Measurements from ENCODE around the gene NCAPD3. TPM values are rescaled to one million over a fixed set of nuclear protein-coding genes. Genes with fewer than 3 reads are reported as not detected.

The NCAPD3 gene
- total RNA-seq, 1 experiment from 2014 or later: 26.7 TPM

- no peak overlapping the region for H3K27ac Mint-ChIP-seq (ENCODE audit: low read depth, unreplicated experiment)
- H3K4me3 Mint-ChIP-seq (ENCODE audit: unreplicated experiment): no peak overlapping the region
- H3K4me1 Mint-ChIP-seq (ENCODE audit: insufficient read depth, unreplicated experiment): peaks cover 8% of the 10 kb centered on the region
- intact Hi-C loops (cut with micrococcal nuclease): no loop called here
- ChIA-PET POLR2A (interaction anchor here (0.8 kb wide), 1 partner anchor 37 kb away, joined by 5 read pairs; the partner anchor contains the start of genes NCAPD3 and VPS26B), CTCF (interaction anchor here (0.5 to 2.5 kb wide), 28 partner anchors 8 to 812 kb away, joined by 3 to 14 read pairs (median 3); no protein-coding TSS in a partner anchor)
- TF ChIP-seq CTCF (IDR thresholded peaks at IDR 0.05; ENCODE audit: unreplicated experiment): peak; percentile 48
- no TSS peak for BruUV-seq (replicated peaks)
- peak; percentile 54 for DNase-seq (ENCODE audit: unreplicated experiment)
- H3K27me3 Mint-ChIP-seq (ENCODE audit: insufficient read depth, unreplicated experiment): no peaks in the 10 kb centered on the region
- H3K9me3 Mint-ChIP-seq (ENCODE audit: unreplicated experiment): no peaks in the 10 kb centered on the region
- peaks cover 41% of the 10 kb centered on the region for H3K36me3 Mint-ChIP-seq (ENCODE audit: insufficient read depth, unreplicated experiment)
Measured at GRCh38 chr11:134261626-134262488, 38.1 kb upstream of the NCAPD3 start.

GRCh38 chr11:134260983-134261382 lies 37.2 kb upstream of the NCAPD3 start:
- no peak for DNase-seq (ENCODE audit: unreplicated experiment)
- no peaks in the 10 kb centered on the region for H3K9me3 Mint-ChIP-seq (ENCODE audit: unreplicated experiment)
- H3K27me3 Mint-ChIP-seq (ENCODE audit: insufficient read depth, unreplicated experiment): no peaks in the 10 kb centered on the region
- intact Hi-C loops (cut with micrococcal nuclease): no loop called here
- no peaks in the 10 kb centered on the region for H3K4me1 Mint-ChIP-seq (ENCODE audit: insufficient read depth, unreplicated experiment)
- no peak for TF ChIP-seq CTCF (IDR thresholded peaks at IDR 0.05; ENCODE audit: unreplicated experiment)
- no peak overlapping the region for H3K4me3 Mint-ChIP-seq (ENCODE audit: unreplicated experiment)
- no TSS peak for BruUV-seq (replicated peaks)
- ChIA-PET CTCF (interaction anchor here (0.6 to 2.5 kb wide), 6 partner anchors 9 to 813 kb away, joined by 3 to 14 read pairs (median 4); no protein-coding TSS in a partner anchor), POLR2A (no interaction called here)
- peaks cover 41% of the 10 kb centered on the region for H3K36me3 Mint-ChIP-seq (ENCODE audit: insufficient read depth, unreplicated experiment)
- no peak overlapping the region for H3K27ac Mint-ChIP-seq (ENCODE audit: low read depth, unreplicated experiment)

DNA sequence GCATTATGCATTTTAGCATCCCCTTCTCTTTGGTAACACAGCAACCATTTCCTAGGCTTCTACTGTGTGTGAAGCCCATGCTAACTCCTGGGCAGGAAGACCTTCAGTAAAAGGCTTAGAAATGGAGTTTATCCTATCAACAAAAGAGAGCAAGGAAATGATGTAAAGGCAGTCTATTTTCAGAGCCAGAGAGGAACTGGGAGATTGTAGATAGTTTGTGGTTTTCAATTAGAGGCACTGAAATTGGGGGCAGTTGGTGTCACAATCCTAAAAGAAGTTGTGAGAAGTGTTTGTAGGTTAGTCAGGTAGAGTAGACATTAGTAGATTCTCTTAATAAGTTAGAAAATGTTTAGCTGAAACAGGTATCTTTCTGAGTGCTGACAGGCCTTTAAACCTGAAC lies 36.7 kb upstream of the NCAPD3 start:
- no peaks in the 10 kb centered on the region for H3K27me3 Mint-ChIP-seq (ENCODE audit: insufficient read depth, unreplicated experiment)
- intact Hi-C loops (cut with micrococcal nuclease): no loop called here
- no peak for TF ChIP-seq CTCF (IDR thresholded peaks at IDR 0.05; ENCODE audit: unreplicated experiment)
- DNase-seq (ENCODE audit: unreplicated experiment): no peak
- peaks cover 41% of the 10 kb centered on the region for H3K36me3 Mint-ChIP-seq (ENCODE audit: insufficient read depth, unreplicated experiment)
- H3K9me3 Mint-ChIP-seq (ENCODE audit: unreplicated experiment): no peaks in the 10 kb centered on the region
- H3K27ac Mint-ChIP-seq (ENCODE audit: low read depth, unreplicated experiment): no peak overlapping the region
- POLR2A ChIA-PET: no interaction called here
- no TSS peak for BruUV-seq (replicated peaks)
- H3K4me3 Mint-ChIP-seq (ENCODE audit: unreplicated experiment): no peak overlapping the region
- H3K4me1 Mint-ChIP-seq (ENCODE audit: insufficient read depth, unreplicated experiment): no peaks in the 10 kb centered on the region
- CTCF ChIA-PET: interaction anchor here (0.6 to 1.5 kb wide), 4 partner anchors 9 to 814 kb away, joined by 3 to 4 read pairs (median 3); no protein-coding TSS in a partner anchor

DNA sequence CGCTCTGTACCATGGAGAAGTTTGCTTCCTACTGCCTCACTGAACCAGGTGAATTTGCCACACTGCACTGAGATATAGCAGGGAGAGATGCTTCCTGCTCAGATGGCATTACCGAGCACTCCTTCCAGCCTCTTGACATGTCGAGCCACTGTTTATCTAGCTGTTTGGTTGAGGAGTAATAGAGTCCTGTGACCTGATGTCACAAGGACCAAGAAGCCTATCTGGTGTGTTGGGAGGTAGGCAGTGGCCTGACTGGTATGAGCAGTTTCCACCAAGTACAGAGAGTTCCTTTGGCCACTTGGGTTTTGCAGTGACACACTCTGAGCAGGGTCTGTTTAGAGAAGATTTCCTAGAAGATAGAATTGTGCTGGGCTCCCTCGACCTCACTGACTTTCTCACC lies 34.8 kb upstream of the NCAPD3 start:
- no TSS peak for BruUV-seq (replicated peaks)
- peaks cover 35% of the 10 kb centered on the region for H3K36me3 Mint-ChIP-seq (ENCODE audit: insufficient read depth, unreplicated experiment)
- H3K9me3 Mint-ChIP-seq (ENCODE audit: unreplicated experiment): no peaks in the 10 kb centered on the region
- no peak for TF ChIP-seq CTCF (IDR thresholded peaks at IDR 0.05; ENCODE audit: unreplicated experiment)
- CTCF ChIA-PET: interaction anchor here (1.3 kb wide), 1 partner anchor 10 kb away, joined by 4 read pairs; no protein-coding TSS in a partner anchor
- no peak overlapping the region for H3K27ac Mint-ChIP-seq (ENCODE audit: low read depth, unreplicated experiment)
- peaks cover 9% of the 10 kb centered on the region for H3K4me1 Mint-ChIP-seq (ENCODE audit: insufficient read depth, unreplicated experiment)
- POLR2A ChIA-PET: no interaction called here
- no peak overlapping the region for H3K4me3 Mint-ChIP-seq (ENCODE audit: unreplicated experiment)
- DNase-seq (ENCODE audit: unreplicated experiment): no peak
- intact Hi-C loops (cut with micrococcal nuclease): no loop called here
- no peaks in the 10 kb centered on the region for H3K27me3 Mint-ChIP-seq (ENCODE audit: insufficient read depth, unreplicated experiment)
